Testis (tissue), 2 donors: ENCODE measurements around the gene PI4KA.

Experiments
- CTCF ChIP-seq, 3 experiments: fragments of 450-650 bp in 2 of 3; fragments of 200-600 bp in 1 of 3; sonication (generic) in 1 of 3; IDR thresholded peaks; one replicate each; pipeline ENCODE4 v1.5.1; 2016 to 2019; ENCODE audit warnings: antibody characterized with exemption in 3 of 3, mild to moderate bottlenecking in 2 of 3, moderate library complexity in 1 of 3
- POLR2A ChIP-seq: fragments of 450-650 bp; IDR thresholded peaks from one replicate; pipeline ENCODE4 v1.6.1; 2017; ENCODE audit warnings: antibody characterized with exemption, mild to moderate bottlenecking, moderate library complexity

DNA sequence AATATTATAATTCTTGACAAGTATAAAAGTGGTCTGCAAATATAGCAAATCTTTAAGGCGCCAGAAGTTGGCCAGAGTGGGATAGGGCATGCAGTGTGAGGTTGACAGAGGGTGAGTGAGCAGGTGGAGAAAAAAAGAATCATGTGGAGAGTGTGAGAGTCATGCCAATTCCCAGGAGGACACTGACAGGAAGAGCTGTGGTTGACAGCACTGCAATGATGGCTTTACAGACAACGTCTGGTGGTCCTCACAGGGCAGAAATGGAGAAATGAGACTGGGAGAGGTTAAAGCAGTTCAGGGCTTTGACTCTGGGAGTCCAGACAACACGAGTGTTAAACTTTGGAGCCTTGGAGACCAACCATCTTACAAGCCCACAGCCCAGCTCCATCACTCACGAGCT lies 49.8 kb downstream of the PI4KA start:
- no peak for TF ChIP-seq CTCF (IDR thresholded peaks at IDR 0.05)
- TF ChIP-seq POLR2A = no peak
